Measurements from ENCODE around the gene RPS10. TPM values are rescaled to one million over a fixed set of nuclear protein-coding genes. Genes with fewer than 3 reads are reported as not detected.

RPS10 gene
- total RNA-seq, 1 donor from 2014 or later: 1,026 TPM

GRCh38 chr6:34370361-34370760, 55.5 kb downstream of the RPS10 start:
- no peak overlapping the region for H3K4me3 Mint-ChIP-seq (ENCODE audit: unreplicated experiment)

GRCh38 chr6:34369385-34369784, 56.5 kb downstream of the RPS10 start:
- no peak overlapping the region for H3K27ac Mint-ChIP-seq (ENCODE audit: unreplicated experiment)
- H3K27me3 Mint-ChIP-seq (ENCODE audit: unreplicated experiment): no peaks in the 10 kb centered on the region
- H3K4me3 Mint-ChIP-seq (ENCODE audit: unreplicated experiment): no peak overlapping the region
- no peaks in the 10 kb centered on the region for H3K36me3 Mint-ChIP-seq (ENCODE audit: unreplicated experiment)
- peaks cover 42% of the 10 kb centered on the region for H3K4me1 Mint-ChIP-seq (ENCODE audit: unreplicated experiment)
- TF ChIP-seq CTCF (IDR thresholded peaks at IDR 0.05): no peak
- no peaks in the 10 kb centered on the region for H3K9me3 Mint-ChIP-seq (ENCODE audit: unreplicated experiment)
- no peak for DNase-seq (ENCODE audit: extremely low spot score, unreplicated experiment)

More at GRCh38 chr6:34370361-34370760, 55.5 kb downstream of the RPS10 start:
- no peaks in the 10 kb centered on the region for H3K9me3 Mint-ChIP-seq (ENCODE audit: unreplicated experiment)
- TF ChIP-seq CTCF (IDR thresholded peaks at IDR 0.05): no peak
- no peaks in the 10 kb centered on the region for H3K36me3 Mint-ChIP-seq (ENCODE audit: unreplicated experiment)
- no peak for DNase-seq (ENCODE audit: extremely low spot score, unreplicated experiment)
- no peak overlapping the region for H3K27ac Mint-ChIP-seq (ENCODE audit: unreplicated experiment)
- H3K27me3 Mint-ChIP-seq (ENCODE audit: unreplicated experiment): no peaks in the 10 kb centered on the region
- peaks cover 38% of the 10 kb centered on the region for H3K4me1 Mint-ChIP-seq (ENCODE audit: unreplicated experiment)

Other genes starting within 250 kb of the RPS10 start
- gene HMGA1, start 189.2 kb downstream of the RPS10 start, total RNA-seq: 89.0 and 89.7 TPM in 2 replicates
- 23.2 and 23.4 TPM in 2 replicates for gene SMIM29, start 177.1 kb downstream of the RPS10 start, total RNA-seq
- 32.0 and 33.1 TPM in 2 replicates for gene NUDT3, start 33.4 kb downstream of the RPS10 start, total RNA-seq
- not detected in 2 replicates for gene PACSIN1, start 40.0 kb upstream of the RPS10 start, total RNA-seq
- gene SPDEF, start 130.3 kb upstream of the RPS10 start, total RNA-seq: not detected in 2 replicates

Data from osteocyte (in vitro differentiated cells).